Common myeloid progenitor, CD34-positive (primary cell): Measurements from ENCODE around the gene PIK3CB.

Experiments
- CTCF ChIA-PET: fragments of 350-600 bp; sonication (Branson Sonifier 250); formaldehyde crosslinking; loops from one replicate; lab custom pipeline; 2021; ENCODE audit warnings: antibody characterized with exemption; lab: Charles Lee
- POLR2A ChIA-PET: fragments of 350-600 bp; sonication (Branson Sonifier 250); formaldehyde crosslinking; loops from one replicate; lab custom pipeline; 2021; ENCODE audit warnings: antibody characterized with exemption; lab: Charles Lee
- DNase-seq, 3 donors: peaks; one replicate each; pipeline versions ENCODE4 v3.0.0 to v3.0.0-alpha.2; 2013
- H3K27ac ChIP-seq, 2 experiments: 1 replicate in 1 of 2; 2 replicates in 1 of 2; pipeline ENCODE4 v1.7.0; 2013; ENCODE audit warnings: inconsistent platforms in 2 of 2, low read length in 2 of 2, mild to moderate bottlenecking in 2 of 2, low read depth in 1 of 2, moderate library complexity in 1 of 2; ENCODE audit not compliant: severe bottlenecking in 2 of 2, insufficient read depth in 1 of 2, poor library complexity in 1 of 2
- H3K27me3 ChIP-seq, 5 experiments: replicated peaks in 2 of 5; 1 replicate in 3 of 5; 2 replicates in 2 of 5; pipeline versions ENCODE4 v1.6.1 to v1.7.0; 2013; ENCODE audit warnings: low read length in 4 of 5, mild to moderate bottlenecking in 2 of 5, moderate library complexity in 2 of 5, inconsistent platforms in 1 of 5; ENCODE audit not compliant: insufficient read depth in 5 of 5, control insufficient read depth in 4 of 5
- H3K36me3 ChIP-seq, 4 experiments: 1 replicate in 2 of 4; 2 replicates in 2 of 4; pipeline versions ENCODE4 v1.6.1 to v1.7.0; 2013; ENCODE audit warnings: low read length in 3 of 4, control low read depth in 1 of 4, mild to moderate bottlenecking in 1 of 4; ENCODE audit not compliant: control insufficient read depth in 4 of 4, insufficient read depth in 4 of 4
- H3K4me1 ChIP-seq, 4 experiments: 1 replicate in 3 of 4; 2 replicates in 1 of 4; pipeline versions ENCODE4 v1.6.1 to v1.7.1; 2013; ENCODE audit warnings: low read length in 3 of 4, mild to moderate bottlenecking in 3 of 4, control low read depth in 1 of 4, inconsistent platforms in 1 of 4, moderate library complexity in 1 of 4; ENCODE audit not compliant: control insufficient read depth in 4 of 4, insufficient read depth in 4 of 4; ENCODE audit errors: control extremely low read depth in 1 of 4
- H3K4me3 ChIP-seq, 7 experiments: 1 replicate in 4 of 7; 2 replicates in 3 of 7; pipeline versions ENCODE4 v1.5.1 to v1.7.0; 2013; ENCODE audit warnings: mild to moderate bottlenecking in 7 of 7, low read length in 6 of 7, moderate library complexity in 6 of 7, inconsistent platforms in 2 of 7, low read depth in 2 of 7, control low read depth in 1 of 7; ENCODE audit not compliant: insufficient read depth in 4 of 7, control insufficient read depth in 1 of 7; ENCODE audit errors: extremely low read depth in 1 of 7
- H3K9me3 ChIP-seq, 5 experiments: 1 replicate in 4 of 5; 2 replicates in 1 of 5; pipeline versions ENCODE4 v1.6.1 to v1.7.1; 2013; ENCODE audit warnings: low read length in 4 of 5, mild to moderate bottlenecking in 2 of 5, inconsistent platforms in 1 of 5, low read depth in 1 of 5, moderate library complexity in 1 of 5; ENCODE audit not compliant: control insufficient read depth in 4 of 5, insufficient read depth in 2 of 5; ENCODE audit errors: control extremely low read depth in 1 of 5
- WGBS: methylation state at CpG from one replicate; pipeline ENCODE4 v1.1.5; 2013; ENCODE audit not compliant: insufficient coverage; 5-methylcytosine and 5-hydroxymethylcytosine counted together

Gene PIK3CB

DNA sequence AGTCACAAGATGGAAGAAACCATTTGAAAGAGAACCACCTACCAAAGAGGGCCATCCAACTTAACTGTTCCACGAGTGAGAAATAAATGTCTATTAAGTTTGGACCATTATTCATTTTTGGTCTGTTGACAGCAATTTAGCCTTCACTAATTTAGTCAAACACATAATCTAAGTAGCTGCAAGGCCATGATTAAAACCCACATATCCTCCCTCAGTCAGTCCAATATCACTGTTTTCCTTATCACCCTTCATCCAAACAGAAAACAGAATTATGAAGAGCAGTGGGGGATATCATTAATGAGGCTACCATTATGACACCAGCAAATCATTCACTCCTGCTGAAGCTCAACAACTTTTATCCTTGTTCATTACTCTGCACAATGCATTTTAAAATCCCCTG is 52.0 kb downstream of the PIK3CB start:
- no CpG with 5 or more reads among the region's 1 CpG for WGBS

DNA sequence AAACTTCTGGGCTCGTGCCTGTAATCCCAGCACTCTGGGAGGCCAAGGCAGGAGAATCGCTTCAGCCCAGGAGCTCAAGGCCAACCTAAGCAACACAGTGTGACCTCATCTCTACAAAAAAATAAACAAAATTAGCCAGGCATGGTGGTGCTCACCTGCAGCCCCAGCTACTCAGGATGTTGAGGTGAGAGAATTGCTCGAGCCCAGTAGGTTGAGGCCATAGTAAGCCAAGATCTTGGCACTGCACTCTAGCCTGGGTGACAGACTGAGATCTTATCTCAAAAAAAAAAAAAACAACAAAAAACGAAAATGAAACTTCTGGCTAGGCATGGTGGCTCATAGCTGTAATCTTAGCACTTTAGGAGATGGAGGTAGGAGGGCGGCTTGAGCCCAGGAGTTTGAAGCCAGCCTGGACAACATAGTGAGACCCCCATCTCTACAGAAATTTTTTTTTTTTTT is 53.7 kb downstream of the PIK3CB start:
- no peaks in the 10 kb centered on the region for H3K9me3 ChIP-seq
- H3K4me3 ChIP-seq: peak overlapping the region in 3 of 7 experiments; percentile 12 to 54 (median 19)
- no peaks in the 10 kb centered on the region for H3K27me3 ChIP-seq
- DNase-seq: peak; percentile 64 to 89 (median 87)
- peaks cover 0 to 3% (median 1%) of the 10 kb centered on the region in 4 experiments for H3K36me3 ChIP-seq
- WGBS: 53% methylated on average over 4 of the region's 5 CpGs
- H3K27ac ChIP-seq: peak overlapping the region in 1 of 2 experiments; percentile 32
- H3K4me1 ChIP-seq: peaks cover 3 to 21% (median 7%) of the 10 kb centered on the region in 4 experiments
- CTCF ChIA-PET: interaction anchor here (1.0 to 2.3 kb wide), 4 partner anchors 11 to 142 kb away, joined by 3 to 9 read pairs (median 4); no protein-coding TSS in a partner anchor
- POLR2A ChIA-PET: interaction anchor here (0.6 kb wide), 1 partner anchor 38 kb away, joined by 4 read pairs; no protein-coding TSS in a partner anchor

More for the DNA sequence above, 52.0 kb downstream of the PIK3CB start:
- H3K27ac ChIP-seq: peak overlapping the region in 1 of 2 experiments; percentile 8
- ChIA-PET CTCF (interaction anchor here (1.7 kb wide), 1 partner anchor 29 kb away, joined by 4 read pairs; no protein-coding TSS in a partner anchor), POLR2A (interaction anchor here (0.7 kb wide), 1 partner anchor 188 kb away, joined by 3 read pairs; no protein-coding TSS in a partner anchor)
- H3K4me1 ChIP-seq: peaks cover 6 to 35% (median 21%) of the 10 kb centered on the region in 4 experiments
- H3K36me3 ChIP-seq: peaks cover 0 to 3% (median 1%) of the 10 kb centered on the region in 4 experiments
- DNase-seq: peak in 2 of 3 donors; percentile 36 to 66
- no peaks in the 10 kb centered on the region for H3K27me3 ChIP-seq
- no peaks in the 10 kb centered on the region for H3K9me3 ChIP-seq
- no peak overlapping the region for H3K4me3 ChIP-seq

DNA sequence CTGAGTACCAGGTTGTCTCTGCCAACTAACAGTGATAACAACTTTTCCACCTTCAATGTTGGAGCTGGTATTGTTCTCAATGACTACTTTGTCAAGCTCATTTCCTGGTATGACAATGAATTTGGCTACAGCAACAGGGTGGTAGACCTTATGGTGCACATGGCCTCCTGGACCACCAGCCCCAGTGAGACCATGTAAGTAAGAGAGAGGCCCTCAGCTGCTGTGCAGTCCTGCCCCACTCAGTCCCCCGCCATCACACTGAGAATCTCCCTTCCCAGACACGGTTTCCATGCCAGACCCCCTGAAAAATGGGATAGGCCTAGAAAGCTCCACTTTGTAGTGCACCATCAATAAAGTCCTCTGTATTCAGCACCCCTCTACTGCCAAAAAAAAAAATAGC is 56.1 kb downstream of the PIK3CB start:
- Histone ChIP-seq H3K27me3 (no peaks in the 10 kb centered on the region), H3K27ac (no peak overlapping the region), H3K36me3 (peaks cover 0 to 5% (median 0%) of the 10 kb centered on the region in 4 experiments), H3K4me1 (peaks cover 0 to 31% (median 12%) of the 10 kb centered on the region in 4 experiments), H3K9me3 (no peaks in the 10 kb centered on the region), H3K4me3 (no peak overlapping the region)
- DNase-seq: no peak
- POLR2A ChIA-PET: no interaction called here
- WGBS: 100% methylated on average over 2 of the region's 2 CpGs
- CTCF ChIA-PET: interaction anchor here (1.0 to 1.7 kb wide), 3 partner anchors 9 to 13 kb away, joined by 3 to 7 read pairs (median 3); no protein-coding TSS in a partner anchor

DNA sequence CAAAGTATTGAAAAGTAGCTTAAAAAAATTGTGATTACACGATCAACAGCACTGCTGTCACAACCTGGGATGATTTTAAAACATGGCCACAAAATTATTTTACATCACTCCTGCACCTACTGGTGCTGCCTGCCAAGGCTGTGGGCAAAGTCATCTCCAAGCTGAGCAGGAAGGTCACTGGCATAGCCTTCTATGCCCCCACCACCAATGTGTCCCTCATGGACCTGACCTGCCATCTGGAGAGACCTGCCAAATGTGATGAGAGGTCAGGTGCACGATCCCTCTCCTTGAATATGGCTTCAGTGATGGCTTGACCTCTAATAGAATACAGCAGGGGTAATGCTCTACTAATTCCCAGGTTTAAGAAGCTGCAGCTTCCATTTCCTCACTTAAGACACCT is 57.8 kb downstream of the PIK3CB start:
- H3K4me1 ChIP-seq: peaks cover 0 to 30% (median 12%) of the 10 kb centered on the region in 4 experiments
- POLR2A ChIA-PET: no interaction called here
- H3K27me3 ChIP-seq: no peaks in the 10 kb centered on the region
- CTCF ChIA-PET: interaction anchor here (1.0 to 1.8 kb wide), 3 partner anchors 9 to 157 kb away, joined by 3 to 9 read pairs (median 3); no protein-coding TSS in a partner anchor
- no peak overlapping the region for H3K4me3 ChIP-seq
- H3K27ac ChIP-seq: no peak overlapping the region
- 88% methylated on average over 1 of the region's 2 CpGs for WGBS
- peaks cover 0 to 5% (median 1%) of the 10 kb centered on the region in 4 experiments for H3K36me3 ChIP-seq
- no peaks in the 10 kb centered on the region for H3K9me3 ChIP-seq
- DNase-seq: no peak

DNA sequence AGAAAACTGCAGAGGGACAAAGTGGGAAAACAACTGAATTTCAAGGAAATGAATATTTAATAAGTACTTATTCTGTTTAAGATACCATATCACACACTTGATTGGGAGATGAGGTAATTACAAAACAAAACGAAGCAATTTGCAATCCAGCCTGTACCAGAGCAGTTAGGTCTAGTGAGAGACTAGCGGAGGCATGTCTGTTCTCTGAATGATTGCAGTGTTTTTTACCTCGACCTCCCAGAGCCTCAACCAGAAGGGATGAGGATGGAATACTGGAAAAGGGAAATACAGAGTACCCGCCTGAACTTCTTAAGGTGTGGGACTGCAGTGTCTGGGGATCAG is 59.5 kb downstream of the PIK3CB start:
- CTCF ChIA-PET: interaction anchor here (1.0 kb wide), 1 partner anchor 40 kb away, joined by 3 read pairs; no protein-coding TSS in a partner anchor
- peaks cover 0 to 2% (median 0%) of the 10 kb centered on the region in 5 experiments for H3K9me3 ChIP-seq
- peaks cover 0 to 20% (median 7%) of the 10 kb centered on the region in 4 experiments for H3K4me1 ChIP-seq
- no peaks in the 10 kb centered on the region for H3K27me3 ChIP-seq
- peak in 1 of 3 donors; percentile 31 for DNase-seq
- POLR2A ChIA-PET: no interaction called here
- H3K4me3 ChIP-seq: no peak overlapping the region
- H3K36me3 ChIP-seq: peaks cover 0 to 5% (median 1%) of the 10 kb centered on the region in 4 experiments
- WGBS: 65% methylated on average over 4 of the region's 4 CpGs
- peak overlapping the region in 1 of 2 experiments; percentile 71 for H3K27ac ChIP-seq

DNA sequence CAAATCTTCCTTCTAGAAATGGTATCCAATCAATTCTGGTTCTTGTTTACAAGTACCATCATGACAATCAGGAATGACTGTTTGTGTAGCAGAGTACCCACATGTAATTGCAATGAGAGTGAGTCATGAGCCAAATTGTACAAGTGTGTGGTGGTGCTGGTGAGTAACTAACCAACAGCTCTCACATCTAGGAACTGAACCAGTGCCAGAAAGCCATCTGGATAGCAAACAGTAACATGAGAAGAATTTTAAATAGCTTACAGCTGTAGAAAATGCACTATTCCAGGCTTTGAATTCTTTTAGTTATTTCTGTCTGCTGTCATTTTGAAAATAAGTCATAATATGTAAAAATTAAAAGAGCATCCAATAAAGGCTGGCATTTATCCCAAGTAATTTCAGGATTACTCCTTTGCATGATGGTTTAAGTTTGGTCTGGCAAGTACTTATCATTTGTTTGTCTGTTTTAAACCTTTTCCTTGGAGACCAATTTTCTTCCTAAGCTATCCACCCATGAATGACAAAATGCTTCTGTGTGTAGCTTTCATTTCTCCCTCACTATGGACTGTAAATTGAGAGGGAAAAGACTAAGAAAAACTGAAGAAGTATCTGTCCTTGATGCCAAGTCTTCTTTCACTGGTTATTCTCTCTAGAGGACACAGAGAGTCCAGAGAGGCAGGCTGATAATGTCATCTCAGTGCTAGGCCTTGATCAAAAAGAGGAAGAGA is 60.0 kb downstream of the PIK3CB start:
- peaks cover 0 to 8% (median 1%) of the 10 kb centered on the region in 4 experiments for H3K36me3 ChIP-seq
- ChIA-PET CTCF (interaction anchor here (1.0 kb wide), 1 partner anchor 39 kb away, joined by 3 read pairs; no protein-coding TSS in a partner anchor), POLR2A (no interaction called here)

More for the DNA sequence above, 60.0 kb downstream of the PIK3CB start:
- peak overlapping the region in 1 of 2 experiments; percentile 71 for H3K27ac ChIP-seq
- no peak overlapping the region for H3K4me3 ChIP-seq
- peaks cover 0 to 2% (median 0%) of the 10 kb centered on the region in 5 experiments for H3K9me3 ChIP-seq
- peaks cover 0 to 23% (median 7%) of the 10 kb centered on the region in 4 experiments for H3K4me1 ChIP-seq
- peak; percentile 75 to 96 (median 96) for DNase-seq
- no peaks in the 10 kb centered on the region for H3K27me3 ChIP-seq
